IMR-90 (cell line): ENCODE measurements around the gene CLCN6. TPM values are rescaled to one million over a fixed set of nuclear protein-coding genes. Genes with fewer than 3 reads are reported as not detected.

Experiments used
- ATAC-seq: fragments of 200-7000 bp; cut with Tn5 transposase; 2 replicates; pipeline ENCODE4 v1.9.1; 2020; ENCODE audit warnings: low read depth, mild to moderate bottlenecking, moderate library complexity
- BruUV-seq: library from RNA; stranded (reverse); fragments of 400-500 nt; replicated peaks from 2 replicates; lab custom pipeline; 2021; lab: Mats Ljungman, UMichigan
- CTCF ChIA-PET: fragments of 300-600 bp; formaldehyde crosslinking; extraction: SDS; loops from one replicate; lab custom pipeline; 2021; ENCODE audit warnings: antibody characterized with exemption; lab: Yijun Ruan, JAX
- POLR2A ChIA-PET: fragments of 300-600 bp; sonication (Branson Sonifier 250); formaldehyde crosslinking; loops from one replicate; lab custom pipeline; 2022; ENCODE audit warnings: antibody characterized with exemption; ENCODE audit not compliant: unreplicated experiment; lab: Charles Lee
- DNase-seq: peaks from one replicate; pipeline ENCODE4 v3.0.0; 2013
- H2AFZ ChIP-seq: replicated peaks from 2 replicates; pipeline ENCODE3; 2013; ENCODE audit warnings: low read length, mild to moderate bottlenecking; ENCODE audit not compliant: poor library complexity
- H2AK5ac ChIP-seq: 2 replicates; pipeline ENCODE4 v1.6.1; 2013; ENCODE audit warnings: low read depth, low read length, inconsistent platforms
- H2AK9ac ChIP-seq: replicated peaks from 2 replicates; pipeline ENCODE3; 2013; ENCODE audit warnings: mild to moderate bottlenecking, low read depth, low read length, moderate library complexity; ENCODE audit not compliant: poor library complexity
- H2BK120ac ChIP-seq: 2 replicates; pipeline ENCODE4 v1.6.1; 2013; ENCODE audit warnings: low read depth, low read length, inconsistent platforms
- H2BK15ac ChIP-seq: 3 replicates; pipeline ENCODE4 v1.6.1; 2013; ENCODE audit warnings: low read depth, low read length, inconsistent platforms
- H2BK20ac ChIP-seq: 2 replicates; pipeline ENCODE4 v1.6.1; 2013; ENCODE audit warnings: low read depth, mild to moderate bottlenecking, inconsistent platforms, low read length, moderate library complexity
- H2BK5ac ChIP-seq: 2 replicates; pipeline ENCODE4 v1.6.1; 2013; ENCODE audit warnings: mild to moderate bottlenecking, low read depth, low read length, inconsistent platforms; ENCODE audit not compliant: poor library complexity, severe bottlenecking
- H3K14ac ChIP-seq: replicated peaks from 2 replicates; pipeline ENCODE4 v1.6.1; 2013; ENCODE audit warnings: low read depth, low read length, inconsistent platforms
- H3K18ac ChIP-seq: 2 replicates; pipeline ENCODE4 v1.6.1; 2013; ENCODE audit warnings: low read depth, low read length, control low read depth
- H3K23ac ChIP-seq: 2 replicates; pipeline ENCODE4 v1.6.1; 2013; ENCODE audit warnings: low read depth, low read length, inconsistent platforms
- H3K27ac ChIP-seq: 2 replicates; pipeline ENCODE4 v1.5.1; 2013; ENCODE audit warnings: mild to moderate bottlenecking, control low read depth, low read length; ENCODE audit not compliant: insufficient read depth
- H3K27me3 ChIP-seq: 2 replicates; pipeline ENCODE4 v1.6.1; 2013; ENCODE audit warnings: low read length; ENCODE audit not compliant: control insufficient read depth, insufficient read depth
- H3K36me3 ChIP-seq: 2 replicates; pipeline ENCODE4 v1.6.1; 2013; ENCODE audit warnings: low read length, mixed read lengths; ENCODE audit not compliant: control insufficient read depth, insufficient read depth
- H3K4ac ChIP-seq: 2 replicates; pipeline ENCODE4 v1.6.1; 2013; ENCODE audit warnings: low read depth, low read length, inconsistent platforms
- H3K4me1 ChIP-seq: 2 replicates; pipeline ENCODE4 v1.6.1; 2013; ENCODE audit warnings: low read length, mixed read lengths; ENCODE audit not compliant: control insufficient read depth, insufficient read depth
- H3K4me2 ChIP-seq: 2 replicates; pipeline ENCODE4 v1.6.1; 2013; ENCODE audit warnings: low read depth, mild to moderate bottlenecking, control low read depth, low read length, moderate library complexity
- H3K4me3 ChIP-seq: 2 replicates; pipeline ENCODE4 v1.5.1; 2013; ENCODE audit warnings: low read depth, mild to moderate bottlenecking, control low read depth, low read length, moderate library complexity; ENCODE audit not compliant: insufficient read depth
- H3K56ac ChIP-seq: 2 replicates; pipeline ENCODE4 v1.6.1; 2013; ENCODE audit warnings: low read length, inconsistent platforms; ENCODE audit not compliant: insufficient read depth; ENCODE audit errors: extremely low read depth
- H3K79me1 ChIP-seq, 2 experiments: 2 replicates each; pipeline ENCODE4 v1.6.1; 2013; ENCODE audit warnings: low read length in 2 of 2, inconsistent platforms in 1 of 2, low read depth in 1 of 2
- H3K9ac ChIP-seq: 2 replicates; pipeline ENCODE4 v1.6.1; 2013; ENCODE audit warnings: low read depth, low read length, control low read depth
- H3K9me1 ChIP-seq: 2 replicates; pipeline ENCODE4 v1.6.1; 2013; ENCODE audit warnings: low read length, inconsistent platforms; ENCODE audit not compliant: insufficient read depth
- H3K9me3 ChIP-seq: 2 replicates; pipeline ENCODE4 v1.6.1; 2013; ENCODE audit warnings: low read length; ENCODE audit not compliant: control insufficient read depth, insufficient read depth
- H4K20me1 ChIP-seq: 2 replicates; pipeline ENCODE4 v1.6.1; 2013; ENCODE audit warnings: low read length, inconsistent platforms; ENCODE audit not compliant: insufficient read depth
- H4K5ac ChIP-seq: 2 replicates; pipeline ENCODE4 v1.6.1; 2013; ENCODE audit warnings: mild to moderate bottlenecking, low read depth, low read length, control low read depth
- H4K8ac ChIP-seq, 2 experiments: 2 replicates each; pipeline ENCODE4 v1.6.1; 2013; ENCODE audit warnings: low read depth in 2 of 2, low read length in 2 of 2, control low read depth in 1 of 2, inconsistent platforms in 1 of 2
- H4K91ac ChIP-seq: 2 replicates; pipeline ENCODE4 v1.6.1; 2013; ENCODE audit warnings: low read depth, low read length, inconsistent platforms; ENCODE audit not compliant: insufficient read depth
- BHLHE40 ChIP-seq: fragments of 150-350 bp; IDR thresholded peaks from 2 replicates; pipeline ENCODE4 v1.6.1; 2016; ENCODE audit warnings: mild to moderate bottlenecking, low read depth, low read length
- CEBPB ChIP-seq: IDR thresholded peaks from 2 replicates; pipeline ENCODE4 v1.6.1; 2012; ENCODE audit warnings: low read depth, low read length, improper control_type of control experiment
- CHD1 ChIP-seq: IDR thresholded peaks from 2 replicates; pipeline ENCODE4 v1.6.1; 2012; ENCODE audit warnings: low read depth, low read length, improper control_type of control experiment
- FOS ChIP-seq: fragments of 150-350 bp; IDR thresholded peaks from 2 replicates; pipeline ENCODE4 v1.6.1; 2016; ENCODE audit warnings: low read depth, low read length
- MAFK ChIP-seq: IDR thresholded peaks from 2 replicates; pipeline ENCODE4 v1.6.1; 2012; ENCODE audit warnings: low read depth, low read length, improper control_type of control experiment
- MAZ ChIP-seq: IDR thresholded peaks from 2 replicates; pipeline ENCODE4 v1.6.1; 2012; ENCODE audit warnings: low read depth, mild to moderate bottlenecking, low read length, improper control_type of control experiment, moderate library complexity, borderline replicate concordance
- NFE2L2 ChIP-seq: fragments of 150-350 bp; IDR thresholded peaks from 2 replicates; pipeline ENCODE4 v1.6.1; 2016; ENCODE audit warnings: low read depth, mild to moderate bottlenecking, low read length
- POLR2A ChIP-seq: IDR thresholded peaks from 2 replicates; pipeline ENCODE4 v1.6.1; 2012; ENCODE audit warnings: mild to moderate bottlenecking, low read depth, low read length
- RCOR1 ChIP-seq: IDR thresholded peaks from 2 replicates; pipeline ENCODE4 v1.6.1; 2012; ENCODE audit warnings: mild to moderate bottlenecking, low read length, improper control_type of control experiment; ENCODE audit not compliant: insufficient replicate concordance
- RFX5 ChIP-seq: IDR thresholded peaks from 2 replicates; pipeline ENCODE4 v1.8.0; 2012; ENCODE audit warnings: low read depth, mild to moderate bottlenecking, low read length, moderate library complexity
- SMC3 ChIP-seq: fragments of 150-350 bp; IDR thresholded peaks from 2 replicates; pipeline ENCODE4 v1.6.1; 2016; ENCODE audit warnings: low read depth, mild to moderate bottlenecking, antibody characterized with exemption, low read length, moderate library complexity
- WGBS, 2 experiments: methylation state at CpG; one replicate each; pipeline versions ENCODE4 v1.1.5 to v1.1.7; 2013; ENCODE audit warnings: missing lambda C conversion rate in 2 of 2; ENCODE audit not compliant: insufficient read length in 1 of 2; ENCODE audit errors: extremely low coverage in 2 of 2; 5-methylcytosine and 5-hydroxymethylcytosine counted together
- dilution Hi-C: fragments of 300-500 bp; cut with HindIII; formaldehyde crosslinking; loops from one replicate; pipeline ENCODE4 v1.14.3; 2018; ENCODE audit warnings: low sequenced_read_pairs; ENCODE audit not compliant: unreplicated experiment
- in situ Hi-C: fragments of 300-500 bp; cut with MboI; formaldehyde crosslinking; loops from 3 replicates; pipeline ENCODE4 v1.14.3; 2019; ENCODE audit warnings: low sequenced_read_pairs, inconsistent platforms, mixed read lengths
- intact Hi-C: fragments of 100-400 bp; cut with micrococcal nuclease; formaldehyde crosslinking; loops from 2 replicates; pipeline ENCODE4 v1.10.0; 2022
- polyA plus RNA-seq, 3 experiments: library from polyadenylated mRNA; depleted of rRNA; stranded (reverse); fragments of >200 nt; gene quantifications; 2 replicates each; pipeline ENCODE4 v1.2.3, GENCODE V29; 2012; ENCODE audit warnings: low replicate concordance in 1 of 3
- total RNA-seq: library from RNA; depleted of rRNA; stranded (reverse); fragments of >200 nt; gene quantifications from 2 replicates; pipeline ENCODE4 v1.2.3, GENCODE V29; 2012
- TF ChIP-seq, protein P1 (sequence below): fragments of 150-350 bp; IDR thresholded peaks from 2 replicates; pipeline ENCODE4 v1.6.1; 2017; ENCODE audit warnings: mild to moderate bottlenecking, antibody characterized with exemption, low read length, low read depth
- TF ChIP-seq, protein P2 (sequence below): fragments of 150-350 bp; IDR thresholded peaks from 2 replicates; pipeline ENCODE4 v1.6.1; 2016; ENCODE audit warnings: low read depth, mild to moderate bottlenecking, low read length, moderate library complexity, borderline replicate concordance
- TF ChIP-seq, protein P3 (sequence below): conservative IDR thresholded peaks from 2 replicates; pipeline ENCODE4 v1.5.1; 2012; ENCODE audit warnings: mild to moderate bottlenecking, low read depth, low read length, improper control_type of control experiment

Gene CLCN6
- total and polyA plus RNA-seq, 2 of the 4 experiments (the other 2 are of a cell fraction): 4.1 to 10.6 TPM

- dilution Hi-C loops (no loop called here), in situ Hi-C loops (no loop called here), intact Hi-C loops (no loop called here)
- Histone ChIP-seq H3K9me3 (no peaks in the 10 kb centered on the region), H3K4me3 (no peak overlapping the region), H2AFZ (peak overlapping the region; percentile 92), H3K9ac (peak overlapping the region; percentile 13; the same call in 1 of the 2 replicates), H4K8ac (peak overlapping the region in 1 of 2 experiments; percentile 84; a peak in 2 of 4 replicates), H2BK120ac (no peak overlapping the region), H3K23ac (no peak overlapping the region), H3K4ac (peak overlapping the region; percentile 19; the same call in 1 of the 2 replicates), H3K18ac (peak overlapping the region; percentile 30; the same call in 1 of the 2 replicates), H3K27ac (no peak overlapping the region), H3K36me3 (no peaks in the 10 kb centered on the region; the same call in 1 of the 2 replicates), H3K9me1 (peaks cover 11% of the 10 kb centered on the region), H4K20me1 (no peaks in the 10 kb centered on the region), H3K4me2 (peak overlapping the region; percentile 36; the same call in 1 of the 2 replicates), H2BK5ac (no peak overlapping the region), H3K79me1 (peaks cover 0 to 4% of the 10 kb centered on the region in 2 experiments; a peak in 1 of 4 replicates), H3K27me3 (no peaks in the 10 kb centered on the region; the same call in 1 of the 2 replicates), H2BK20ac (no peak overlapping the region), H4K5ac (peak overlapping the region; percentile 80; the same call in 1 of the 2 replicates), H3K4me1 (peaks cover 16% of the 10 kb centered on the region), H2BK15ac (no peak overlapping the region), H2AK5ac (peak overlapping the region; percentile 82; the same call in 1 of the 2 replicates), H3K56ac (no peak overlapping the region), H2AK9ac (peak overlapping the region; percentile 87), H4K91ac (peak overlapping the region; percentile 13; the same call in 1 of the 2 replicates), H3K14ac (no peak overlapping the region)
- 85% methylated on average over 14 of the region's 21 CpGs; no CpG with 5 or more reads in 1 of the 2 experiments for WGBS, 2 experiments
- CTCF ChIA-PET: interaction anchor here (0.6 to 1.5 kb wide), 4 partner anchors 8 to 22 kb away, joined by 3 to 5 read pairs (median 4); no protein-coding TSS in a partner anchor
- BruUV-seq: no TSS peak
- ATAC-seq (no peak), DNase-seq (no peak)
- POLR2A ChIA-PET: no interaction called here
- TF ChIP-seq, protein P1, sequence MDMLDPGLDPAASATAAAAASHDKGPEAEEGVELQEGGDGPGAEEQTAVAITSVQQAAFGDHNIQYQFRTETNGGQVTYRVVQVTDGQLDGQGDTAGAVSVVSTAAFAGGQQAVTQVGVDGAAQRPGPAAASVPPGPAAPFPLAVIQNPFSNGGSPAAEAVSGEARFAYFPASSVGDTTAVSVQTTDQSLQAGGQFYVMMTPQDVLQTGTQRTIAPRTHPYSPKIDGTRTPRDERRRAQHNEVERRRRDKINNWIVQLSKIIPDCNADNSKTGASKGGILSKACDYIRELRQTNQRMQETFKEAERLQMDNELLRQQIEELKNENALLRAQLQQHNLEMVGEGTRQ: no peak
- TF ChIP-seq POLR2A (no peak), MAFK (no peak), CEBPB (no peak), CHD1 (no peak), RCOR1 (no peak), BHLHE40 (no peak), FOS (no peak), SMC3 (no peak), RFX5 (no peak), MAZ (no peak), NFE2L2 (no peak)
- TF ChIP-seq, protein P2, sequence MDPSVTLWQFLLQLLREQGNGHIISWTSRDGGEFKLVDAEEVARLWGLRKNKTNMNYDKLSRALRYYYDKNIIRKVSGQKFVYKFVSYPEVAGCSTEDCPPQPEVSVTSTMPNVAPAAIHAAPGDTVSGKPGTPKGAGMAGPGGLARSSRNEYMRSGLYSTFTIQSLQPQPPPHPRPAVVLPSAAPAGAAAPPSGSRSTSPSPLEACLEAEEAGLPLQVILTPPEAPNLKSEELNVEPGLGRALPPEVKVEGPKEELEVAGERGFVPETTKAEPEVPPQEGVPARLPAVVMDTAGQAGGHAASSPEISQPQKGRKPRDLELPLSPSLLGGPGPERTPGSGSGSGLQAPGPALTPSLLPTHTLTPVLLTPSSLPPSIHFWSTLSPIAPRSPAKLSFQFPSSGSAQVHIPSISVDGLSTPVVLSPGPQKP: no peak
- TF ChIP-seq, protein P3, sequence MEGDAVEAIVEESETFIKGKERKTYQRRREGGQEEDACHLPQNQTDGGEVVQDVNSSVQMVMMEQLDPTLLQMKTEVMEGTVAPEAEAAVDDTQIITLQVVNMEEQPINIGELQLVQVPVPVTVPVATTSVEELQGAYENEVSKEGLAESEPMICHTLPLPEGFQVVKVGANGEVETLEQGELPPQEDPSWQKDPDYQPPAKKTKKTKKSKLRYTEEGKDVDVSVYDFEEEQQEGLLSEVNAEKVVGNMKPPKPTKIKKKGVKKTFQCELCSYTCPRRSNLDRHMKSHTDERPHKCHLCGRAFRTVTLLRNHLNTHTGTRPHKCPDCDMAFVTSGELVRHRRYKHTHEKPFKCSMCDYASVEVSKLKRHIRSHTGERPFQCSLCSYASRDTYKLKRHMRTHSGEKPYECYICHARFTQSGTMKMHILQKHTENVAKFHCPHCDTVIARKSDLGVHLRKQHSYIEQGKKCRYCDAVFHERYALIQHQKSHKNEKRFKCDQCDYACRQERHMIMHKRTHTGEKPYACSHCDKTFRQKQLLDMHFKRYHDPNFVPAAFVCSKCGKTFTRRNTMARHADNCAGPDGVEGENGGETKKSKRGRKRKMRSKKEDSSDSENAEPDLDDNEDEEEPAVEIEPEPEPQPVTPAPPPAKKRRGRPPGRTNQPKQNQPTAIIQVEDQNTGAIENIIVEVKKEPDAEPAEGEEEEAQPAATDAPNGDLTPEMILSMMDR: no peak
Measured at GRCh38 chr1:11784256-11784992, 21.6 kb upstream of the CLCN6 start.
